GM18951 (cell line): Measurements from ENCODE around the gene OXT.
"Not testable (repeated sequence)": the region's sequence is repeated elsewhere in the genome, so short reads cannot be mapped to it uniquely, and the experiment has no call there.

ENCODE experiments used
- POLR2A ChIP-seq: IDR thresholded peaks from 4 replicates; pipeline ENCODE4 v1.6.1; 2011; ENCODE audit warnings: mild to moderate bottlenecking; ENCODE audit not compliant: insufficient read length, insufficient read depth; ENCODE audit errors: extremely low read depth
- in situ Hi-C: fragments of 300-500 bp; cut with MboI; formaldehyde crosslinking; loops from one replicate; pipeline ENCODE4 v1.12.0; 2022; ENCODE audit warnings: low sequenced_read_pairs, mixed read lengths, inconsistent platforms; ENCODE audit not compliant: unreplicated experiment

The OXT gene

DNA sequence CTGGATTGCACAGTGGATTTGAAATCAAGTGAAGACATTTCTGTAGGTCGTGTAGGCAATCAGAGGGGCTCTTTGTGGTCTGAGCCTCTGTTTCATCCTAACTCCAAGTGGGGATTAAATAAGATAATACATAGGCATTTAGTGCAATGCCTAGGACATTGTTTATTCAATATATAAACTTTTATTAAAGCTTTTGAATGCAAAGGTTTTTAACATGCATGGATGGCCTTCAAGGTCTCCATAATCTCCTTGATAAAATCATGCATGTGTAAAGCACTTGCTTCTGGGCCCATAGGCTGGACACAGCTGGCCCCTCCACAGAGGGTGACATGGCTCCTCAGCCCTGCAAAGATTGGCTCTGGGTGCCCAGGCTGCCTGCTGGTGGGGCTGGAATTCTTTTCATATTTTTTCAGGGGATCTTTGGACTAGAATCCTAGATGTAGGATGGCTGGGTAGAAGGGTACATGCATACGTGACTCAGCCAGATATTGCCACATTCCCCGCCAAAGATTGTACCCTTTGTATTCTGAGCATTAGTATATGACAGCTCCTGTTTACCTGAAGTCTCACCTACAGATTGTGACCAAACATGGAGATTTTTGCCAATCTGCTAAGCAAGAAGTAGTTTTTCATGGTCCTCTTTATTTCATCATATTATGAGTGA is 32.1 kb downstream of the OXT start:
- no peak for TF ChIP-seq POLR2A
- in situ Hi-C loops, result no loop called here

DNA sequence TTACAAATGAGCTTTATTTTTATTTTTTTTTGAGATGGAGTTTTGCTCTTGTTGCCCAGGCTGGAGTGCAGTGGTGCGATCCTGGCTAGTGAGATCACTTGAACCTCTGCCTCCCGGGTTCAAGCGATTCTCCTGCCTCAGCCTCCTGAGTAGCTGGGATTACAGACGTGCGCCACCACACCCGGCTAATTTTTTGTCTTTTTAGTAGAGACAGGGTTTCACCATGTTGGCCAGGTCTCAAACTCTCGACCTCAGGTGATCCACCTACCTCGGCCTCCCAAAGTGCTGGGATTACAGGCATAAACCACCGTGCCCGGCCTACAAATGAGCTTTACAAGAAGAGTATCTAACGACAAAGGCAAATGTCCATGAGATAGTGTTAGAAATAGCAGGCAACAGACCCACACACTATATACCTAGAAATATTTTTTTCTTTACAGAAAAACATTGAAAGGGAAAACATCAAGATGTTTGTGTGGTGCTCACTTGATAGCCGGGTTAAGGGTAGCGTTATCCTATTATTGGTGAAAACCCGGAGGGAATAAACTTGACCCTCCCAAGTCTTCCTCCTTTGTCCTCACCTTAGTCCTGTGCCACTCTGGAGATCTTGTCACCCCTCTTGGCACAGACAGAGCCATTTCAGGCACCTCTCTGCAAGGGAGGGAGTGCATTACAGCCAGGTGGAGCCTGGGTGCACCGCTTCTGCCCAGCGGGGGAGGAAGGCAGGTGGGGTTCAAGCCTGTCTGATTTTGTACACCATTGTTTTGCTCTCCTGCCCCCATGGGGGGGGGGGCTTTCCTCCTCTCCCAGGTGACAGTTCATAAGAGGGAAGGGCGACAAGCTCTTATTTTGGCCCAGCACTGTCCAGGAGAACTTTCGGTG is 34.1 kb downstream of the OXT start:
- TF ChIP-seq POLR2A, result no peak
- in situ Hi-C loops, result no loop called here

- no peak for TF ChIP-seq POLR2A
- in situ Hi-C loops, result no loop called here
These were observed 34.8 kb downstream of the OXT start for GRCh38 chr20:3106185-3106584.

- in situ Hi-C loops, result no loop called here
- TF ChIP-seq POLR2A, result no peak
These were observed 35.4 kb downstream of the OXT start for GRCh38 chr20:3106658-3107463.

DNA sequence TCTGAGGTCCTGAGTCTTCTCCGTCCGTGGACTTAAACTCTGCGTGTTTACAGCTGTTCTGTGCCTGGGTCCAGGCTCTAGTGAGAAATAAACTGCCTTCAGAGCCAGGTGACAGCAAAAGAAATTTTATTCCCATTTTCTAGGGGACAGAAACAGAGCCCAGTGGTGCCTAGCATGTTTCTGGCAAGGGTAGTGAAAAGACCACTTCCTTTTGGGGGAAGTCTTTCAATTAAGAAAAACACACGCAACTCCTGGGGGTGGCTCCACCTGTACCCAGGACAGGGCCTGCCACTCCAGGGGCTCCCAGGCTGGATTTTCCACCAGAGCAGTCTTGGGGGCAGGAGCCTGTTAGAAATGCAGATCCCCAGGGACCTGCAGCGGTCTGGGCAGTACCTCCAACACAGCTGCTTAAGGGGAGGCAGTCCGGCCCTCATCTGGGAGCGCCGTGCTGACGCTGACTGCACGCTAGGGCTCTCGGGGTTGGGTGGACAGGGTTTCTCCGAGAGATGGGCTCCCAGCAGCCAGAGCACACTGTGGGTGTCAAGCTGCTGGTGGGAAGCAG is 36.1 kb downstream of the OXT start:
- no peak for TF ChIP-seq POLR2A
- in situ Hi-C loops, result no loop called here

- in situ Hi-C loops, result no loop called here
- TF ChIP-seq POLR2A, result no peak
These were observed 38.2 kb downstream of the OXT start for GRCh38 chr20:3109350-3110302.

DNA sequence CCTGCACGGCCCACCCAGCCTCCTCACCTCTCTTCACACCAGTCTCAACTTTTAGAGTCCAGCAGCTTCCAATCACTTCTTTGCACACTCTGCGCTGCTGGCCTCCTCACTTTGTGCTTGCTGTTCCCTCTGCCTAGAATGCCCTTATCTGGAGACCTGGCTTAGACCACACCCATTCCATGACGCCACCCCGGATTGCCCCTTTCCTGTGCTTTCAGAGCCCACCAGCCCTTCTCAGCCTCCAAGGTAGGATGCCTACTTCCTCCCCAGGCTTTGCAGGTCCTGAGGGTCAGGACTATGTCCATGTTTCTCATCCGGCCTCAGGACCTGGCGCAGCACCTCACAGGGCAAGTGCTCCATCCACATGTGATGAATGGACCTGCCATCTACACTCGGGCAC is 40.1 kb downstream of the OXT start:
- in situ Hi-C loops, result no loop called here
- TF ChIP-seq POLR2A, result no peak

- in situ Hi-C loops, result no loop called here
- TF ChIP-seq POLR2A, result no peak
These were observed 40.6 kb downstream of the OXT start for GRCh38 chr20:3111995-3112394.

DNA sequence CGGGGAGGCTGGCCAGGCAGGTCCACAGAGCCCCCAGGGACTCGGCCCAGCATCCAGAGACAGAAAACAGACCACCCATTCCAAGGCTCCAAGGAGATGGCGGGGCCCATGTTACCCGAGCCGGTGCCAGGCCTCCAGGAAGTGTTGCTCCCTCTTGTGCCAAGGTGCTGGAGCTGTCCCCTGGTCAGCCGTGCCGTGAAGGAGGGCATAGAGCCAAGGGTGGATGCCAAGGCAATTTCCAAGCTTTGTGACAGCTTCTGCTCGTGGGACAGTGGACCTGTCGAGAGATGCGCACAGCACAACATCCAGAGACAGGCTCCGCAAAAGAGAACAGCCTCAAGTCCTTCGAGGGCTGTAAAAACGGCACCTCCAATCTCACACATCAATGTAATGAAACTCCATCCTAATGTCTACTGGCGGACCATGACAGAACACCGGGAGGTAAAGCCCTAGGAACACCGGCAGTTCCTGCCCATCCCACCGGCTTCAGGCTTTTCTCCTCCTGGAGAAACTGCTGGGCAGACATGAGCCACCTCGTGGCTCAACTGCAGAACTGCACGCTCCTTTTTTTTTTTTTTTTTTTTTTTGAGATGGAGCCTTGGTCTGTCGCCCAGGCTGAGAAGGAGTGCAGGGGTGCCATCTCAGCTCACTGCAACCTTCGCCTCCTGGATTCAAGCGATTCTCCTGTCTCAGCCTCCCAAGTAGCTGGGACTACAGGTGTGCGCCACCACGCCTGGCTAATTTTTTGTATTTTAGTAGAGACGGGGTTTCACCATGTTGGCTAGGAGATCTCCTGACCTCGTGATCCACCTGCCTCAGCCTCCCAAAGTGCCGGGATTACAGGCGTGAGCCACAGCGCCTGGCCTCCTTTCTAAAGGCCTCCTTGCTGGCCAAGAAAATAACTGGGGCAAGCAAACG is 44.0 kb downstream of the OXT start:
- in situ Hi-C loops, result no loop called here
- no peak for TF ChIP-seq POLR2A

- no peak for TF ChIP-seq POLR2A
- in situ Hi-C loops, result no loop called here
These were observed 44.9 kb downstream of the OXT start for GRCh38 chr20:3116341-3116740.

DNA sequence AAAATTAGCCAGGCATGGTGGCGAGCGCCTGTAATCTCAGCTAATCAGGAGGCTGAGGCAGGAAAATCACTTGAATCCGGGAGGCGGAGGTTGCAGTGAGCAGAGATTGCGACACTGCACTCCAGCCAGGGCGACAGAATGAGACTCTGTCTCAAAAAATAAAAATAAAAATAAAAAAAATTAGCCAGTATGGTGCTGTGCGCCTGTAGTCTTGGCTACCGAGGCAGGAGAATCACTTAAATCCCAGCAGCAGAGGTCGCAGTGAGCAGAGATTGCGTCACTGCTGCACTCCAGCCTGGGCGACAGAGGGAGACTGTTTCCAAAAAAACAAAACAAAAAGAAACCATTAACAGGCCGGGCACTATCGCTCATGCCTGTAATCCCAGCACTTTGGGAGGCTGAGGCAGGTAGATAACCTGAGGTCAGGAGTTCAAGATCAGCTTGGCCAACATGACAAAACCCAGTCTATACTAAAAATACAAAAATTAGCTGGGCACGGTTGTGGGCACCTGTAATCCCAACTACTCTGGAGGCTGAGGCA is 46.5 kb downstream of the OXT start:
- in situ Hi-C loops, result not testable (repeated sequence)
